ENCODE data around the gene KRT36.

KRT36 gene

GRCh38 chr17:41521574-41522261, 32.0 kb upstream of the KRT36 start:
- DNase-seq, result no peak

- no peak for DNase-seq
These were observed 31.3 kb upstream of the KRT36 start for GRCh38 chr17:41520821-41521521.

- no peak for DNase-seq
These were observed 30.0 kb upstream of the KRT36 start for GRCh38 chr17:41519501-41520224.

- no peak for DNase-seq
These were observed 29.2 kb upstream of the KRT36 start, which contains the start of gene KRT15 for GRCh38 chr17:41518789-41519449. TSS of gene KRT15 (minus strand) at chr17:41518890. CDS start at chr17:41518827, 63 bp downstream.

- no peak for DNase-seq
These were observed 28.3 kb upstream of the KRT36 start for GRCh38 chr17:41518031-41518430.

- no peak for DNase-seq
These were observed 27.1 kb upstream of the KRT36 start for GRCh38 chr17:41516830-41517283.

GRCh38 chr17:41516147-41516829, 26.6 kb upstream of the KRT36 start:
- DNase-seq, result no peak

- no peak for DNase-seq
These were observed 23.4 kb upstream of the KRT36 start for GRCh38 chr17:41513168-41513547.

- no peak for DNase-seq
These were observed 22.9 kb upstream of the KRT36 start for GRCh38 chr17:41512546-41513167.

- DNase-seq, result no peak
These were observed 22.0 kb upstream of the KRT36 start for GRCh38 chr17:41511716-41512115.

- DNase-seq, result no peak
These were observed 21.4 kb upstream of the KRT36 start for GRCh38 chr17:41511116-41511515.

- DNase-seq, result no peak
These were observed 20.7 kb upstream of the KRT36 start for GRCh38 chr17:41510251-41511065.

GRCh38 chr17:41507315-41507880, 17.7 kb upstream of the KRT36 start:
- no peak for DNase-seq

GRCh38 chr17:41505809-41506767, 16.4 kb upstream of the KRT36 start:
- DNase-seq, result no peak

- DNase-seq, result no peak
These were observed 15.5 kb upstream of the KRT36 start, which contains the start of gene KRT13 for GRCh38 chr17:41505007-41505808. TSS of gene KRT13 (minus strand) at chr17:41505612. CDS start at chr17:41505550, 62 bp downstream.

GRCh38 chr17:41504246-41504977, 14.7 kb upstream of the KRT36 start:
- no peak for DNase-seq

GRCh38 chr17:41503202-41503601, 13.5 kb upstream of the KRT36 start:
- DNase-seq, result no peak
